NCI-H446 (cell line): ENCODE data around the gene BRF1.

Source experiments
- DNase-seq, 2 experiments: peaks; one replicate each; lab custom pipeline; 2025; lab: John Stamatoyannopoulos, UW

The BRF1 gene

GRCh38 chr14:105226198-105226597 is 74.6 kb downstream of the BRF1 start:
- no peak for DNase-seq

- no peak for DNase-seq
Measured at GRCh38 chr14:105224845-105225570, 75.8 kb downstream of the BRF1 start.

GRCh38 chr14:105223770-105224544 is 76.8 kb downstream of the BRF1 start:
- no peak for DNase-seq

GRCh38 chr14:105223260-105223659 is 77.5 kb downstream of the BRF1 start:
- DNase-seq, result no peak

GRCh38 chr14:105221598-105222178 is 79.1 kb downstream of the BRF1 start:
- DNase-seq, result no peak

- DNase-seq, result no peak
Measured at GRCh38 chr14:105220699-105221597, 79.9 kb downstream of the BRF1 start.

GRCh38 chr14:105219753-105220152 is 81.0 kb downstream of the BRF1 start:
- no peak for DNase-seq

- no peak for DNase-seq
Measured at GRCh38 chr14:105219043-105219612, 81.7 kb downstream of the BRF1 start.

GRCh38 chr14:105218611-105219010 is 82.2 kb downstream of the BRF1 start:
- no peak for DNase-seq

- no peak for DNase-seq
Measured at GRCh38 chr14:105217774-105218173, 83.0 kb downstream of the BRF1 start.

- DNase-seq, result no peak
Measured at GRCh38 chr14:105216490-105217247, 84.1 kb downstream of the BRF1 start.

GRCh38 chr14:105215602-105216001 is 85.2 kb downstream of the BRF1 start:
- no peak for DNase-seq

- no peak for DNase-seq
Measured at GRCh38 chr14:105214324-105214915, 86.4 kb downstream of the BRF1 start.

GRCh38 chr14:105213361-105213760 is 87.4 kb downstream of the BRF1 start:
- DNase-seq, result no peak

GRCh38 chr14:105212541-105213300 is 88.1 kb downstream of the BRF1 start:
- no peak for DNase-seq

- DNase-seq, result no peak
Measured at GRCh38 chr14:105211758-105212089, 89.1 kb downstream of the BRF1 start.

- no peak for DNase-seq
Measured at GRCh38 chr14:105211086-105211757, 89.6 kb downstream of the BRF1 start.

- DNase-seq, result no peak
Measured at GRCh38 chr14:105210266-105211025, 90.4 kb downstream of the BRF1 start.

GRCh38 chr14:105209646-105210045 is 91.2 kb downstream of the BRF1 start:
- no peak for DNase-seq
